KMS-11 (cell line): ENCODE results near the gene ACTR3C.

Source experiments
- H2AFZ ChIP-seq: fragments of 200-600 bp; sonication (generic); 2 replicates; pipeline ENCODE4 v1.6.1; 2016; ENCODE audit warnings: antibody characterized with exemption, mixed run types, low read depth
- H3K27ac ChIP-seq: fragments of 200-600 bp; sonication (generic); 2 replicates; pipeline ENCODE4 v1.6.1; 2016; ENCODE audit warnings: mild to moderate bottlenecking, mixed run types
- H3K27me3 ChIP-seq: fragments of 200-600 bp; sonication (generic); 2 replicates; pipeline ENCODE4 v1.6.1; 2017; ENCODE audit warnings: mild to moderate bottlenecking, low read depth, mixed run types, moderate library complexity; ENCODE audit not compliant: insufficient read depth
- H3K36me3 ChIP-seq: fragments of 200-600 bp; sonication (generic); 2 replicates; pipeline ENCODE4 v1.6.1; 2017; ENCODE audit warnings: mild to moderate bottlenecking, mixed run types; ENCODE audit not compliant: insufficient read depth
- H3K4me1 ChIP-seq: fragments of 200-600 bp; sonication (generic); 2 replicates; pipeline ENCODE4 v1.6.1; 2016; ENCODE audit warnings: mild to moderate bottlenecking, low read depth, mixed run types; ENCODE audit not compliant: poor library complexity, severe bottlenecking
- H3K4me2 ChIP-seq: fragments of 200-600 bp; sonication (generic); 2 replicates; pipeline ENCODE4 v1.7.0; 2016; ENCODE audit warnings: mild to moderate bottlenecking, mixed run types
- H3K4me3 ChIP-seq: fragments of 200-600 bp; sonication (generic); IDR thresholded peaks from 2 replicates; pipeline ENCODE4 v1.6.1; 2017; ENCODE audit warnings: low read depth, low read length, mixed read lengths; ENCODE audit not compliant: insufficient read depth
- H3K79me2 ChIP-seq: fragments of 200-600 bp; sonication (generic); 2 replicates; pipeline ENCODE4 v1.6.1; 2016; ENCODE audit warnings: low read depth, mixed run types; ENCODE audit not compliant: insufficient read depth
- H3K9ac ChIP-seq: fragments of 200-600 bp; sonication (generic); 2 replicates; pipeline ENCODE4 v1.6.1; 2016; ENCODE audit warnings: mild to moderate bottlenecking, mixed run types
- H4K20me1 ChIP-seq: fragments of 200-600 bp; sonication (generic); 2 replicates; pipeline ENCODE4 v1.6.1; 2016; ENCODE audit warnings: mild to moderate bottlenecking, mixed run types; ENCODE audit not compliant: insufficient read depth
- TF ChIP-seq, protein P1 (sequence below): fragments of 200-600 bp; sonication (generic); conservative IDR thresholded peaks from 2 replicates; pipeline ENCODE4 v1.6.1; 2017; ENCODE audit warnings: low read depth, mild to moderate bottlenecking, antibody characterized with exemption, low read length, moderate library complexity, mixed read lengths

Gene ACTR3C

DNA sequence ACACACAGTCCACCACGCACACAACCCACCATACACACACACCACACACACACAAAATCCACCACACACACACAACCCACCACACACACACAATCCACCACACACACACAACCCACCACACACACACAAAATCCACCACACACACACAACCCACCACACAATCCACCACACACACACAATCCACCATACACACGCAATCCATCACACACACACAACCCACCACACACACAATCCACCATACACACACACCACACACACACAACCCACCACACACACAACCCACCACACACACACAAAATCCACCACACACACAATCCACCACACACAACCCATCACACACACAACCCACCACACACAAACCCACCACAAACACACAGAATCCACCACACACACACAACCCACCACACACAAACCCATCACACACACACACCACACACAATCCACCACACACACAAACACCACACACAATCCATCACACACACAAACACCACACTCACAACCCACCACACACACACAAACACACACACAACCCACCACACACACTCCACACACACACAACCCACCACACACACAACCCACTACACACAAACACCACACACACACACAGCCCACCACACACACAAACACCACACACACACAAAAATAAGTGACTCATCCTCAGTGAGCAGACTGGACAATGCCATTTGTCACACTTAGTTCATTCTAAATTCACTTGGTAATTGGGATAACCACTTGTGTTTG, 36.4 kb upstream of the ACTR3C start:
- Histone ChIP-seq H3K27me3 (no peaks in the 10 kb centered on the region), H2AFZ (no peak overlapping the region), H3K9ac (no peak overlapping the region), H3K4me2 (no peak overlapping the region), H3K79me2 (no peaks in the 10 kb centered on the region), H3K4me1 (peaks cover 65% of the 10 kb centered on the region), H4K20me1 (no peaks in the 10 kb centered on the region), H3K4me3 (no peak overlapping the region), H3K27ac (no peak overlapping the region), H3K36me3 (no peaks in the 10 kb centered on the region)
- TF ChIP-seq, protein P1, sequence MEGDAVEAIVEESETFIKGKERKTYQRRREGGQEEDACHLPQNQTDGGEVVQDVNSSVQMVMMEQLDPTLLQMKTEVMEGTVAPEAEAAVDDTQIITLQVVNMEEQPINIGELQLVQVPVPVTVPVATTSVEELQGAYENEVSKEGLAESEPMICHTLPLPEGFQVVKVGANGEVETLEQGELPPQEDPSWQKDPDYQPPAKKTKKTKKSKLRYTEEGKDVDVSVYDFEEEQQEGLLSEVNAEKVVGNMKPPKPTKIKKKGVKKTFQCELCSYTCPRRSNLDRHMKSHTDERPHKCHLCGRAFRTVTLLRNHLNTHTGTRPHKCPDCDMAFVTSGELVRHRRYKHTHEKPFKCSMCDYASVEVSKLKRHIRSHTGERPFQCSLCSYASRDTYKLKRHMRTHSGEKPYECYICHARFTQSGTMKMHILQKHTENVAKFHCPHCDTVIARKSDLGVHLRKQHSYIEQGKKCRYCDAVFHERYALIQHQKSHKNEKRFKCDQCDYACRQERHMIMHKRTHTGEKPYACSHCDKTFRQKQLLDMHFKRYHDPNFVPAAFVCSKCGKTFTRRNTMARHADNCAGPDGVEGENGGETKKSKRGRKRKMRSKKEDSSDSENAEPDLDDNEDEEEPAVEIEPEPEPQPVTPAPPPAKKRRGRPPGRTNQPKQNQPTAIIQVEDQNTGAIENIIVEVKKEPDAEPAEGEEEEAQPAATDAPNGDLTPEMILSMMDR, result no peak

DNA sequence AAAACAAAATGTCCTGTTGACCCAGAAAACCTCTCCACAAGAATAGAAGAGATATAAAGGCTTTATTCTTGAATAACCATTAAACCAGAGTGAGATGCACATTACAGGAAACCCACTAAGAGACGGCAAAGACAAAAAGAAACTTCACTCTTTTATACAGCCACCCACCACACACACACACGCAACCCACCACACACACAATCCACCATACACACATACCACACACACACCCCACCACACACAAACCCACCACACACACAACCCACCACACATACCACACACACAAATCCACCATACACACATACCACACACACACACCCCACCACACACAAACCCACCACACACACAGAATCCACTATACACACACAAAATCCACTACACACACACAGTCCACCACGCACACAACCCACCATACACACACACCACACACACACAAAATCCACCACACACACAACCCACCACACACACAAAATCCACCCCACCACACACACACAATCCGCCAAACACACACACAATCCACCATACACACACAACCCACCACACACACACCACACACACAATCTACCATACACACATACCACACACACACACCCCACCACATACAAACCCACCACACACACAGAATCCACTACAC, 35.8 kb upstream of the ACTR3C start:
- Histone ChIP-seq H3K4me3 (no peak overlapping the region), H3K79me2 (no peaks in the 10 kb centered on the region), H2AFZ (no peak overlapping the region), H3K27me3 (no peaks in the 10 kb centered on the region), H3K4me1 (peaks cover 65% of the 10 kb centered on the region), H3K36me3 (no peaks in the 10 kb centered on the region), H4K20me1 (no peaks in the 10 kb centered on the region), H3K4me2 (peak overlapping the region; percentile 40; the same call in 1 of the 2 replicates), H3K27ac (peak overlapping the region; percentile 68; the same call in 1 of the 2 replicates), H3K9ac (no peak overlapping the region)
- TF ChIP-seq, protein P1, result no peak

DNA sequence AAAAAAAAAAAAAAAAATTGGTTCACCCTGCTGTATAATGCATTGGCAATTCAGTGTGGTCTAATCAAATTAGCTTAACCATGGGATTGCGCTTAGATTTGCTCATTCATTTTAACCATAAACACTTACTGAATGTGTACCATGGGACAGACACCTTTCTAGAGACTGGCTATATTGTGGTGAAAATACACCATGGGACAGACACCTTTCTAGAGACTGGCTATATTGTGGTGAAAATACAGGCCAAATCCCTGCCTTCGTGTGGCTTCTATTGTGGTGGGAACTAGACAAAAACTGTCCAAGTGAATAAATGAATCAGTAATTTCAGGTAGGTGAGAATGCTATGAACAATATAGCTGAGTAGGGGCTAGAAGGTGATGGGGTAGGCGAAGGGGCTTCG, 35.1 kb upstream of the ACTR3C start:
- TF ChIP-seq, protein P1, result no peak
- Histone ChIP-seq H2AFZ (no peak overlapping the region), H3K36me3 (no peaks in the 10 kb centered on the region)

DNA sequence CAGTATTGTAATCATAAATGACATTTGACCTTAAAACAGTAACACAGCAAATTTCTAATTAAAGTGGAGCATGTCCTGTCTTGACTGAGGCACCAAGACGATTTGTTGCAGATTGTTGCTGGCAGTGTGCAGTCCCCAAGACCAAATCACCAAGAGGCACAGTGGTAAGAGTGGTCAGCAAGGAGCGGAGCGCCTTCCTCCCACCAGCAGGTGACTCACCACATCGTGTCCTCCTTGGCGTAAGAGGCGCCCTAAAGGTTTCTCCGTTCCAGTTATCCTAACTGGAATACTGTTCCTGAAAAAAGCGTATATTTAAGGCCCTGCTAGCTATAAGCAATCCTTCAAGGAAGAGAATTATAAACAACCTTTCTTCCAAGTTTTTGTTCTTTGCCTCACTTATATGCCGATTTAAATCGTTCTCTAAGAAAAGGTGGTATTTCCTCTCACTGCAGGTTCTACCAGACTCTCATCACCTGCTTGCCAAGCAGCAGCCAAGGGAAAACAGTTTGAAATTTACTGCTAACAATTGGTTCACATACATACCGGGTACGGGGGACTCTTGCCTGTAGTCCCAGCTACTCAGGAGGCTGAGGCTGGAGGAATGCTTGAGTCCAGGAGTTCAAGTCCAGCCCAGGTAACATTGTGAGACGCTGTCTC, 34.6 kb upstream of the ACTR3C start:
- Histone ChIP-seq H2AFZ (peak overlapping the region; percentile 24; the same call in 1 of the 2 replicates), H3K79me2 (no peaks in the 10 kb centered on the region), H3K4me3 (no peak overlapping the region), H4K20me1 (no peaks in the 10 kb centered on the region), H3K27ac (peak overlapping the region; percentile 68), H3K4me1 (peaks cover 58% of the 10 kb centered on the region), H3K27me3 (no peaks in the 10 kb centered on the region), H3K36me3 (no peaks in the 10 kb centered on the region), H3K4me2 (peak overlapping the region; percentile 40), H3K9ac (peak overlapping the region; percentile 22; the same call in 1 of the 2 replicates)
- TF ChIP-seq, protein P1, result no peak

More for the DNA sequence above, 35.1 kb upstream of the ACTR3C start:
- H3K4me3 ChIP-seq, result no peak overlapping the region
- peak overlapping the region; percentile 22; the same call in 1 of the 2 replicates for H3K9ac ChIP-seq
- H3K4me1 ChIP-seq, result peaks cover 58% of the 10 kb centered on the region
- H4K20me1 ChIP-seq, result no peaks in the 10 kb centered on the region
- H3K79me2 ChIP-seq, result no peaks in the 10 kb centered on the region
- H3K4me2 ChIP-seq, result peak overlapping the region; percentile 40
- H3K27ac ChIP-seq, result peak overlapping the region; percentile 68
- H3K27me3 ChIP-seq, result no peaks in the 10 kb centered on the region
